HAP-1 (cell line): ENCODE data around the gene OMG.
"Not testable (repeated sequence)": the region's sequence is repeated elsewhere in the genome, so short reads cannot be mapped to it uniquely, and the experiment has no call there.

Experiments
- DNase-seq, 2 experiments: peaks; one replicate each; pipeline ENCODE4 v3.0.0-alpha.2; 2016 to 2020; ENCODE audit warnings: low spot score in 2 of 2
- H3K27me3 ChIP-seq: fragments of 250-450 bp; sonication (Bioruptor Pico); 2 replicates; pipeline ENCODE4 v1.5.1; 2020; ENCODE audit warnings: low read depth, mild to moderate bottlenecking, moderate library complexity
- H3K36me3 ChIP-seq: fragments of 250-450 bp; sonication (Bioruptor Pico); replicated peaks from 2 replicates; pipeline ENCODE4 v1.5.1; 2020; ENCODE audit warnings: mild to moderate bottlenecking
- H3K4me1 ChIP-seq: fragments of 250-450 bp; sonication (Bioruptor Pico); 2 replicates; pipeline ENCODE4 v1.5.1; 2020; ENCODE audit warnings: mild to moderate bottlenecking
- H3K4me3 ChIP-seq: fragments of 250-450 bp; sonication (Bioruptor Pico); 2 replicates; pipeline ENCODE4 v1.5.1; 2020; ENCODE audit warnings: mild to moderate bottlenecking, moderate library complexity
- H3K9me3 ChIP-seq: fragments of 250-450 bp; sonication (Bioruptor Pico); 2 replicates; pipeline ENCODE4 v1.5.1; 2020; ENCODE audit warnings: mild to moderate bottlenecking, moderate library complexity
- in situ Hi-C: fragments of 300-500 bp; cut with MboI; formaldehyde crosslinking; loops from 3 replicates; pipeline ENCODE4 v1.14.3; 2020; ENCODE audit warnings: low sequenced_read_pairs, inconsistent platforms, mixed read lengths

OMG gene

DNA sequence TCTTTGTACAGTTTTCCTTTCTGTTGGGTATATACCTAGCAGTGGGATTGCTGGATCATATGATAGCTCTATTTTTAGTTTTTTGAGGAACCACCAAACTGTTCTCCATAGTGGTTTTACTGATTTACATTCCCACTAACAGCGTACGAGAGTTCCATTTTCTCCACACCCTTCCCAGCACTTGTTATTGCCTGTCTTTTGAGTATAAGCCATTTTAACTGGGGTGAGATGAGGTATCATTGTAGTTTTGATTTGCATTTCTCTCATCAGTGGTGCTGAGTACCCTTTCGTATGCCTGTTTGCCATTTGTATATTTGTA, 17.7 kb upstream of the OMG start:
- H3K4me1 ChIP-seq: peaks cover 8% of the 10 kb centered on the region; the same call in 1 of the 2 replicates
- in situ Hi-C loops: no loop called here

DNA sequence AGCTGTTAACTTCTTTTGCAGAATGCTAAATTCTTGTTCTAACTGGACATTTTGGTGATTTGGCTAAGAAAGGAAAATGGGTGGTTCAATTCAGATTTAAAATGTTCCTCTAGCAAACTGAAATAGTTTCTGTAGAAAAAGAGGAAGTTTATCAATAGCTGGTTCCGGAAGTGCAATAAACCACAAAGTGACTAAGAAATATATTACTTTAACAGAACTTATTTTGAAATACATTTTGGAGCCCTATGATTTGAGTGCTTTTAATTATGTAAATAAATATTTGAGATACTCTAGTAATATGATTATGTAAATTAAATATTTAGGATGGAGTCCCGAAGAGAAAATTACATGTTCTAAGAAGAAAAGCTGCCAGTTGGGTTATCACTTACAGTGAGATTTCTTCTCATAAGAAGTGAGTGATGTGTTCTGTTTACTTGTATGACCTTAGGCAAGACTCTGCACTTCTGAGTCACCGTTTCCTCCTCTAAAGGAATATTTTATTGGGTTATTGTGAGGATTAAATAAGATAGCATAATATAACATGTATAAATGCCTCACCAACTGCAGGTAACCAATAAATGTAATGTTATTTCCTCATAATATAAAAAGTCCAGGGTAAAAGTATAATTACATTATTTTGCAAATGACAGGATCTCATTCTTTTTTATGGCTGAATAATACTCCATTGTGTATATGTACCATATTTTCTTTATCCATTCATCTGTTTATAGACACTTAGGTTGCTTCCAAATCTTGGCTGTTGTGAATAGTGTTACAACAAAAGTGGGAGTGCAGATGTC, 17.1 kb upstream of the OMG start, which contains the start of gene EVI2B:
EVI2B (minus strand) TSS at position 73 of the 800 bp plus-strand sequence. CDS start 8,445 bp downstream, outside the sequence.
- H3K4me1 ChIP-seq: peaks cover 8% of the 10 kb centered on the region; the same call in 1 of the 2 replicates
- H3K27me3 ChIP-seq: no peaks in the 10 kb centered on the region
- H3K36me3 ChIP-seq: no peaks in the 10 kb centered on the region
- DNase-seq: peak in 1 of 2 experiments; percentile 14
- no peaks in the 10 kb centered on the region for H3K9me3 ChIP-seq
- in situ Hi-C loops: no loop called here
- H3K4me3 ChIP-seq: no peak within 1 kb of the TSS

More for the DNA sequence above, 17.7 kb upstream of the OMG start:
- Histone ChIP-seq H3K27me3 (no peaks in the 10 kb centered on the region), H3K9me3 (no peaks in the 10 kb centered on the region), H3K4me3 (no peak overlapping the region), H3K36me3 (no peaks in the 10 kb centered on the region)
- no peak for DNase-seq

DNA sequence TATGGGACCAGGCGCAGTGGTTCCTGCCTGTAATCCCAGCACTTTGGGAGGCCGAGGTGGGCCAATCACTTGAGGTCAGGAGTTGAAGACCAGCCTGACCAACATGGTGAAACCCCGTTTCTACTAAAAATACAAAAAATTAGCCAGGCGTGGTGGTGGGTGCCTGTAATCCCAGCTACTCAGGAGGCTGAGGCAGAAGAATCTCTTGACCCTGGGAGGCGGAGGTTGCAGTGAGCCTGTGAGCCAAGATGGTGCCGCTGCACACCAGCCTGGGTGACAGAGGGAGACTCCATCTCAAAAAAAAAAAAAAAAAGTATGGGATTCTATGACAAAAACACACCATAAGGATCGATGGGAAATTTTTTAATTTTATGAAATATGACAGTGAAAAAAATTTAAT, 15.2 kb upstream of the OMG start:
- H3K9me3 ChIP-seq, DNase-seq, H3K27me3 ChIP-seq, H3K4me3 ChIP-seq, H3K36me3 ChIP-seq, H3K4me1 ChIP-seq, in situ Hi-C loops: not testable (repeated sequence)

DNA sequence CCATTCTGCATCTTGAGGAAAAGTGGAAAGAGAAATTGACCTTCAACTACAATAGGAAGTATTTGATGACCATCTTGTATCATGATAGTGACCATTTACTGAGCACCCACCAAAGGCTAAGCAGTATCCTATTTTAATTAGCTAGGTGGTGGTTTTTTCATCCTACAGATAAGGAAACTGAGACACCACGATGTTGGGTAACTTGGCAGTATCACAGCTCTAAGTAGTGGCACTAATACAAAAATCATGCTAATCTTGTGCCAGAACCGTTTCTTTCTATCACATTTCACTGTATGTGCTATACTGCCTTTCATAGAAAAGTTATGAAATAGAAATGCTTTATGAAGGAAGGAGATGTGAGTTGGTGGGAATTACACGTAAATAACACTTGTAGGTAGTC, 14.5 kb upstream of the OMG start:
- H3K27me3 ChIP-seq: no peaks in the 10 kb centered on the region
- no peaks in the 10 kb centered on the region for H3K36me3 ChIP-seq
- H3K9me3 ChIP-seq: no peaks in the 10 kb centered on the region
- H3K4me3 ChIP-seq: no peak overlapping the region
- no peak for DNase-seq
- in situ Hi-C loops: no loop called here
- peaks cover 6% of the 10 kb centered on the region; the same call in 1 of the 2 replicates for H3K4me1 ChIP-seq

DNA sequence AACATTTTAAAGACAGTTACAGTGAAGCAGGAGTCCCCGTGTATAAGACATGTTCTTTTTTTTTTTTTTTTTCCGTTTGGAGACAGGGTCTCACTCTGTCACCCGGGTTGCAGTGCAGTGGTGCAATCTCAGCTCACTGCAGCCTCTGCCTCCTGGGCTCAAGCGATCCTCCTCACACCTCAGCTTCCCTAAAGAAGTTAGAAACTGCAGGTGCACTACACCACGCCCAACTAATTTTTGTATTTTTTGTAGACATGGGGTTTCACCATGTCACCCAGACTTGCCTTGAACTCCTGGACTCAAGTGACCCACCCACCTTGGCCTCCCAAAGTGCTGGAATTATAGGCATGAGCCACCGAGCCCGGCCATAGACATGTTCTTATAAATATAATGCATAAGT, 13.8 kb upstream of the OMG start:
- Histone ChIP-seq H3K9me3 (no peaks in the 10 kb centered on the region), H3K4me3 (no peak overlapping the region), H3K4me1 (peaks cover 6% of the 10 kb centered on the region; the same call in 1 of the 2 replicates), H3K36me3 (no peaks in the 10 kb centered on the region), H3K27me3 (no peaks in the 10 kb centered on the region)
- no peak for DNase-seq
- in situ Hi-C loops: no loop called here

DNA sequence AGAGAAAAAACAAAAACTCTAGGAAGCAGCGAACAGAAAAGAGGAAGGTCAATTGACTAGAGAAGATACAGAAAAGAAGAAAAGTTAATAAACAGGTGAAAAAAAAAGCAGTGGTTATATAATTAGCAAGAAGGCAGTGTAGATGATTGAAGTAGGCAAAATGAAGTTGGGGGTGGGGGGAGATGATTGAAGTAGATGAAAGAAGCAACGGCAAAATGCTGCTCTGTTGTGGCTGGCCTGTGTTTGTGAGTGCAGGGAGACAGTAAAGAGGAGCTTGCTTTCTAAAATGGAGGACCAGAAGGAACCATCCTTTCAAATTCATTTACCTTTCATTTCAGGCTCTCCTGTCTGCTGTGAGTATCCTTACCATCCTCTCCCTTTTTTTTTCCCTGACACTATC, 13.2 kb upstream of the OMG start:
- Histone ChIP-seq H3K9me3 (no peaks in the 10 kb centered on the region), H3K4me1 (peaks cover 6% of the 10 kb centered on the region; the same call in 1 of the 2 replicates), H3K4me3 (no peak overlapping the region), H3K36me3 (no peaks in the 10 kb centered on the region), H3K27me3 (no peaks in the 10 kb centered on the region)
- no peak for DNase-seq
- in situ Hi-C loops: no loop called here

DNA sequence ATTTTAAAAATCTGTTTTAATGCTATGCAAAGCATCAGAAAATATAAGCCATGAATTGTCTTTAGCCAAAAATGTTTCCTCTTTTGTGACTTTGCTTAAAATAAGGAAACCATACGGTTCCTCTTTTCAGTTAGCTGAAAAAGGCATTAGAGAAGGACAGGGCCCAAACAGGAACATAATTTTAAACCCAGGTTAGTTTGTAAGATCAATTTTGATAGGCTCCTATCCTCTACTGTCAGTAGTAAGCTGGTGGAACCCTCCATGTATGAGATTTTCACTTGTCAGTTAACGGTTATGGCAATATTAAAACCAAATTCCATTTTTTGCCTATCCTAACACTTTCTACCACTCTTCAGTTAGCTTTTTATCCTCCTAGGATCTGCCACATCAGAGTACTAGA, 12.5 kb upstream of the OMG start:
- H3K4me3 ChIP-seq: no peak overlapping the region
- H3K27me3 ChIP-seq: no peaks in the 10 kb centered on the region
- in situ Hi-C loops: no loop called here
- no peak for DNase-seq
- H3K9me3 ChIP-seq: no peaks in the 10 kb centered on the region
- no peaks in the 10 kb centered on the region for H3K36me3 ChIP-seq
- no peaks in the 10 kb centered on the region; the same call in 1 of the 2 replicates for H3K4me1 ChIP-seq

DNA sequence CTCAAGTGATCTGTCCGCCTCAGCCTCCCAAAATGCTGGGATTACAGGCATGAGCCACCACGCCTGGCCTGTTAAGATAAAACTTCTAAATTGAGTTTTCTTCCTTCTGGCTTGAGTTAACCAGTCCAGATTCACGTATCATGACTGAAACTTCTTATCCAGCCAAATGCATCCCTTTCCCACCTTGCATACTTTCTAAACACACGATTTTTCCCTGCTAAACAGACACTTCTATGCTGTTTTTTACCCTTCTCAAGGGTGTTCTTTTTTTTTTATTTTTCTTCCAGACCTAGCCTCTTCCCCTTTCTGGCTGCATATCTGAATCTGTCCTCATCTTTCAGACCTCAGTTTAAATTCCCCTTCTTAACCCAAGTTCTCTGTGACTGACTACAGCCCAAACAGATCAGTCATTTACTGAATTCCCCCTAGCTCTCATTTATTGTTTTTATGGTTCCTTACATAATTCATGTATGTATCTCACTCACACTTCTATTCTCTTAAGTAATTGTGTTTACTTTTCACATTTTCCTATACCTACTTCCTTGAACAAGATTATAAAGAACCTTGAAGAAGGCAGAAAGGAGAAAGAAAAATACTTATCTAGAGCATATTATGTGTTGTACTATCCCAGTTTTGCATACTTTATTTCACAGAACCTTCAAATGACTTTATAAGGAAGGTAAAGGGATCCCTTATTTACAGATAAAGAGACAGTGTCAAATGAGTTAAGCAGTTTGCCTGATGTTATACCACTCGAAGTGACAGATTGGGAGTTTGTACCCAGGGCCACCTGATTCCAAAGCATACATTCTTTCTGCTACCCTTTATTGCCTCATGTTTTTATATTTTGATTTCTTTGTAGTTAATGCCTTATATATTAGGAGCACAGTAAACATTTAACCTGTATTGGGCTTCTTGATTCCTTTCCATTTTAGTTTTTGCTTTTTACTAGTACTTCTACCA, 11.6 kb upstream of the OMG start:
- no peaks in the 10 kb centered on the region; the same call in 1 of the 2 replicates for H3K4me1 ChIP-seq
- no peak for DNase-seq
- no peaks in the 10 kb centered on the region for H3K27me3 ChIP-seq
- no peak overlapping the region for H3K4me3 ChIP-seq
- in situ Hi-C loops: no loop called here
- H3K36me3 ChIP-seq: no peaks in the 10 kb centered on the region
- H3K9me3 ChIP-seq: no peaks in the 10 kb centered on the region

DNA sequence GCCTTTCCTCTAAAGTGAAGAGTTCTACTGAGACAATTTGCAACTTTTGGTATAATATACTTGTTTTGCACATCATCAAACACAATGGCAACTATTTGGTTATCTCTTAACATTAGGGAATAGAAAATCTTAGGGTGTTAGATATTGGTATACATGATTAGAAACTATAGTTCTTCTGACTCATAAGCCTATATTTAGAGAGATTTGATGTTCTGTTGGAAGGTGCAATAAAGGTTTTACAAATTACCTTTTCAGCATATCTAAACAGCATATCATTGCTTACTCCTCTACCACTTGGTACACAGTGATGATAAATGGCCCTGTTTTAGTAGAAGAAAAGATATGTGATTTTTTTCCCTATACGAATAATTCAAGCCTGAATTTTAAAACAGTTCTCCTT, 10.6 kb upstream of the OMG start:
- Histone ChIP-seq H3K4me3 (no peak overlapping the region), H3K9me3 (no peaks in the 10 kb centered on the region), H3K27me3 (no peaks in the 10 kb centered on the region), H3K4me1 (no peaks in the 10 kb centered on the region; the same call in 1 of the 2 replicates), H3K36me3 (no peaks in the 10 kb centered on the region)
- in situ Hi-C loops: no loop called here
- no peak for DNase-seq

DNA sequence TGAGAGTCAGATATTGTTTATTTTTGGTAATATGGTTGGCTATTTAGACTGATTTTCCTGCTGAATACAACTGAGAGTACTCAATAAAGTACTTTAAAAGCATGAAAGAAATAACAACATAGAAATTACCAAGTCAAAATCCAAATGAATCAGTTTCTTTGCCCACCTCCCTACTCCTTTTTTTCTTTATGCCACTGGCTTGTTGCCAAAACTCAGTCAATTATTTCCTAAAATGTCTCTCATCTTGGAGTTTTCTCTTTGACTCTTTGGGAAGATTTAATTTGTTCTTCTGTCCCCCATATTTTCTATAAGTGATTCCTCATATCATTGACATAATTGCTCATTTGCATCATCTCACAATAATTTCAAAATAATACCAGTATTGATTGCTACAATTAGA, 2.6 kb upstream of the OMG start:
- H3K27me3 ChIP-seq: no peaks in the 10 kb centered on the region
- no peak for DNase-seq
- no peak overlapping the region for H3K4me3 ChIP-seq
- no peaks in the 10 kb centered on the region for H3K36me3 ChIP-seq
- H3K9me3 ChIP-seq: no peaks in the 10 kb centered on the region
- in situ Hi-C loops: no loop called here
- peaks cover 29% of the 10 kb centered on the region for H3K4me1 ChIP-seq

DNA sequence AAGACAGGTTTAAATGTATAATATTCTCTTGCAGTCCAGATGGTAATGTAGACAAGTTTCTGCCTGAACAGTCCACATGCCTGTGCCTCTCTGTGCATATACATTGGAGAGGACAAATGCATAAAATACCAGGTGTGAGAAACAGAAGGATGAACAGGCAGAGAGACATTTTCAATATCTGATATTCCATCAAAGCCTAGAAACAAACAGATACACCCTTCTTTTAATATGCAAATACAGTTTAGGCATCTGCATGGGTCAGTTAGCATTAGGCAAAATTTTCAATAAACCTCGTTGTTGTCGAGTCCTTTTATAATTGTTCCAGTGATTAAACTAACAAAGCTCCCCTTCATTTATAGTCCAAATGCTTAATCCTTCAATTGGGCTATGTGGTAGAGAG, 897 bp downstream of the OMG start:
- Histone ChIP-seq H3K4me1 (peaks cover 41% of the 10 kb centered on the region), H3K4me3 (no peak overlapping the region), H3K9me3 (no peaks in the 10 kb centered on the region), H3K27me3 (no peaks in the 10 kb centered on the region), H3K36me3 (no peaks in the 10 kb centered on the region)
- DNase-seq: peak in 1 of 2 experiments; percentile 95
- in situ Hi-C loops: no loop called here

DNA sequence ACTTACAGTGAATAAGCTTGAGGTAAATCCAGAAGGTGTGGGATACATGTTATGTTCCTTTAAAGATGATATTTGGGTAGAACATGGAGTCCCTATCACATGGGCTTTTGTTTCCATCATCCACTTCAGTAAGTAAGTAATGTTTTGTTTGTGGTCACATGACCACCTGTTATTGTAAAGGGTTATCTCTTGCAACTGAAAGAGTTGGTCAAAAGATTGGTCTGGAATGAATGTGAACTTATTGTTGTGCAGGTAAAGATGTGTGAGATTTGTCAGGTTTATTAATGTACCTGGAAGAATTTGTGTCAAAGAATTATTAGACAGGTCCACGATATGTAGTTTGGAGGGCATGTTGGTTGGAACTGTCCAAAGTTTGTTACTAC, 1.6 kb downstream of the OMG start:
- in situ Hi-C loops: no loop called here
- H3K4me1 ChIP-seq: peaks cover 41% of the 10 kb centered on the region
- no peak overlapping the region for H3K4me3 ChIP-seq
- H3K9me3 ChIP-seq: no peaks in the 10 kb centered on the region
- H3K36me3 ChIP-seq: no peaks in the 10 kb centered on the region
- no peak for DNase-seq
- no peaks in the 10 kb centered on the region for H3K27me3 ChIP-seq

DNA sequence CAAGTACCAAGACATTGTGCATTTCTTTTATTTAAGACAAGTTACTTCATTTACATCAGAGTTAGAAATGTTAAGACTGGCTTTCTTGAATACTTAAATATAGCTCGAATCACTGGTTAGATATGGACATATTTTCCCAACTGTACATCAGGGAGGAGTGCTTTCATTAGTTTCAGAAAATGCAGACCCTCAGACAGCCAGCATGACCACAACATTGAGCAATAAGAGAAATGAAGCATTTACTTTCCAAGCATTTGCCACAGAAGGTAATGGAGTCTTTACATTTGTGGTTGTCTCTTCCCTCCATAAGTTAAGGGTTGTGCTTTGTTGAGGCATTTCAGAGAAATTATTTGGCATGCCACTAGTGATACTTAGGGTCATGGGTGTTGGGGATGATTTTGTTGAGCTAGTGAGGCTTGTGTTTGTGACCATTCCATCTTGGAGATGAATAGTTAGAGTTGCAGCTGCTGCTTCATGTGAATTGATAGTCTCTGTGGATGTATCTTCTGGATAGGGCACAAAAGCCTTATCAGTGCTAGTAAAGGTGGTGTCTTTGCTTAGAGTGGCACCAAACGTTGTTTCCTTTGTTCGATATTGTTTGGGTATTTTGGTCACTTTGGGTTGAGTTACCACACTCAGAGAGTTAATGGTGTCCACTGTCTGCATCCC, 2.1 kb downstream of the OMG start:
- no peak overlapping the region for H3K4me3 ChIP-seq
- H3K9me3 ChIP-seq: no peaks in the 10 kb centered on the region
- in situ Hi-C loops: no loop called here
- no peaks in the 10 kb centered on the region for H3K36me3 ChIP-seq
- H3K27me3 ChIP-seq: no peaks in the 10 kb centered on the region
- no peak for DNase-seq
- H3K4me1 ChIP-seq: peaks cover 41% of the 10 kb centered on the region
